Panc1 (cell line): ENCODE data around the gene LSM14B.

Experiments used
- POLR2AphosphoS5 ChIP-seq: IDR thresholded peaks from 2 replicates; pipeline ENCODE4 v1.6.1; 2012; ENCODE audit warnings: mild to moderate bottlenecking, low read depth, low read length, moderate library complexity
- SIN3A ChIP-seq: IDR thresholded peaks from 2 replicates; pipeline ENCODE4 v1.6.1; 2012; ENCODE audit warnings: low read depth, mild to moderate bottlenecking, low read length, moderate library complexity, borderline replicate concordance; ENCODE audit not compliant: insufficient read depth
- TF ChIP-seq, protein P1 (sequence below), 2 experiments: IDR thresholded peaks; 2 replicates each; pipeline ENCODE4 v1.6.1; 2011 to 2012; ENCODE audit warnings: low read depth in 2 of 2, control low read depth in 1 of 2, low read length in 1 of 2, mild to moderate bottlenecking in 1 of 2, moderate library complexity in 1 of 2; ENCODE audit not compliant: insufficient read depth in 1 of 2
- TF ChIP-seq, protein P2 (sequence below): fragments of 450-650 bp; IDR thresholded peaks from 2 replicates; pipeline ENCODE4 v1.5.1; 2017; ENCODE audit warnings: mild to moderate bottlenecking

DNA sequence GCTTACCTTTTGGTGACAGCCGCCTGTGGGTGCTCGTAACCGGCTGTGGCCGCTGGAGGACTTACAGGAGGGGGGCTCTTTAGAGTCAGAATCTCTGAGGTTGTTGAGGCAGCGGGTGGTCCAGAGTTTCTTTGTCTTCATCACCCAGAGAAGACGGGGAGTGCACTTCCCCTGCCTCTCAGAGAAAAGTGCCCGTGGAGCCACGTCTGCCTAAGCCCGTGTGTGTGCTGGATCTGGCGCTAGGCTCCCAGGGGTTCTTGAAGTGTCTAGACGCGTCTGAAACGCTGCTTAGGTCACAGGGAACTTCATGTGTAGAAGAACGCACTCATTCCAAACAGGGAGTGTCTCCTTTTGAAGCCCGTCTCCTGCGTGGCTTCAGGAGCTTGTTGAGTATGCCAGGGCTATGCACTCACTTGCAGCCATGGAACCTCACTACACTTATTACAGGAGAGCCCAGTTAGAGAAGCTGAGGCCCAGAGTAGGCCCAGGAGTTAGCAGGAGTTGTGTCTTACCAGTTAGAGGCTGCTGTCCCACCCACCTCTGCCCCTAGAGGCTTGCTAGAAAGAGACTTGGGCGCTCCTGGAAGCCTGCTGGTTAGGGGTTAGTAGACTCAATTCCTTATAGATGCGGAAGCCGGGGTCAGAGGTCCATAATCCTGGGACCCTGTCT, 1.3 kb downstream of the LSM14B start:
- TF ChIP-seq POLR2AphosphoS5 = no peak
- TF ChIP-seq, protein P1, sequence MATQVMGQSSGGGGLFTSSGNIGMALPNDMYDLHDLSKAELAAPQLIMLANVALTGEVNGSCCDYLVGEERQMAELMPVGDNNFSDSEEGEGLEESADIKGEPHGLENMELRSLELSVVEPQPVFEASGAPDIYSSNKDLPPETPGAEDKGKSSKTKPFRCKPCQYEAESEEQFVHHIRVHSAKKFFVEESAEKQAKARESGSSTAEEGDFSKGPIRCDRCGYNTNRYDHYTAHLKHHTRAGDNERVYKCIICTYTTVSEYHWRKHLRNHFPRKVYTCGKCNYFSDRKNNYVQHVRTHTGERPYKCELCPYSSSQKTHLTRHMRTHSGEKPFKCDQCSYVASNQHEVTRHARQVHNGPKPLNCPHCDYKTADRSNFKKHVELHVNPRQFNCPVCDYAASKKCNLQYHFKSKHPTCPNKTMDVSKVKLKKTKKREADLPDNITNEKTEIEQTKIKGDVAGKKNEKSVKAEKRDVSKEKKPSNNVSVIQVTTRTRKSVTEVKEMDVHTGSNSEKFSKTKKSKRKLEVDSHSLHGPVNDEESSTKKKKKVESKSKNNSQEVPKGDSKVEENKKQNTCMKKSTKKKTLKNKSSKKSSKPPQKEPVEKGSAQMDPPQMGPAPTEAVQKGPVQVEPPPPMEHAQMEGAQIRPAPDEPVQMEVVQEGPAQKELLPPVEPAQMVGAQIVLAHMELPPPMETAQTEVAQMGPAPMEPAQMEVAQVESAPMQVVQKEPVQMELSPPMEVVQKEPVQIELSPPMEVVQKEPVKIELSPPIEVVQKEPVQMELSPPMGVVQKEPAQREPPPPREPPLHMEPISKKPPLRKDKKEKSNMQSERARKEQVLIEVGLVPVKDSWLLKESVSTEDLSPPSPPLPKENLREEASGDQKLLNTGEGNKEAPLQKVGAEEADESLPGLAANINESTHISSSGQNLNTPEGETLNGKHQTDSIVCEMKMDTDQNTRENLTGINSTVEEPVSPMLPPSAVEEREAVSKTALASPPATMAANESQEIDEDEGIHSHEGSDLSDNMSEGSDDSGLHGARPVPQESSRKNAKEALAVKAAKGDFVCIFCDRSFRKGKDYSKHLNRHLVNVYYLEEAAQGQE (IDR thresholded peaks at IDR 0.05; ENCODE audit: insufficient read depth in 1 of 2, low read depth in 2 of 2, low read length in 1 of 2) = no peak
- no peak for TF ChIP-seq SIN3A
- TF ChIP-seq, protein P2, sequence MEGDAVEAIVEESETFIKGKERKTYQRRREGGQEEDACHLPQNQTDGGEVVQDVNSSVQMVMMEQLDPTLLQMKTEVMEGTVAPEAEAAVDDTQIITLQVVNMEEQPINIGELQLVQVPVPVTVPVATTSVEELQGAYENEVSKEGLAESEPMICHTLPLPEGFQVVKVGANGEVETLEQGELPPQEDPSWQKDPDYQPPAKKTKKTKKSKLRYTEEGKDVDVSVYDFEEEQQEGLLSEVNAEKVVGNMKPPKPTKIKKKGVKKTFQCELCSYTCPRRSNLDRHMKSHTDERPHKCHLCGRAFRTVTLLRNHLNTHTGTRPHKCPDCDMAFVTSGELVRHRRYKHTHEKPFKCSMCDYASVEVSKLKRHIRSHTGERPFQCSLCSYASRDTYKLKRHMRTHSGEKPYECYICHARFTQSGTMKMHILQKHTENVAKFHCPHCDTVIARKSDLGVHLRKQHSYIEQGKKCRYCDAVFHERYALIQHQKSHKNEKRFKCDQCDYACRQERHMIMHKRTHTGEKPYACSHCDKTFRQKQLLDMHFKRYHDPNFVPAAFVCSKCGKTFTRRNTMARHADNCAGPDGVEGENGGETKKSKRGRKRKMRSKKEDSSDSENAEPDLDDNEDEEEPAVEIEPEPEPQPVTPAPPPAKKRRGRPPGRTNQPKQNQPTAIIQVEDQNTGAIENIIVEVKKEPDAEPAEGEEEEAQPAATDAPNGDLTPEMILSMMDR = no peak
